Nephron (organoid): Measurements from ENCODE around the gene SLC9A9.

Experiments
- H3K27ac Mint-ChIP-seq, 3 experiments: 2 replicates each; pipeline ENCODE4 v1.8.0; 2020; ENCODE audit warnings: mixed read lengths in 3 of 3, mild to moderate bottlenecking in 2 of 3, moderate library complexity in 1 of 3
- H3K27me3 Mint-ChIP-seq: 2 replicates; pipeline ENCODE4 v1.8.0; 2021; ENCODE audit warnings: low read depth, mild to moderate bottlenecking, moderate library complexity, mixed read lengths
- H3K36me3 Mint-ChIP-seq: 2 replicates; pipeline ENCODE4 v1.8.0; 2020; ENCODE audit warnings: low read depth, mixed read lengths
- H3K4me1 Mint-ChIP-seq: 2 replicates; pipeline ENCODE4 v1.8.0; 2020; ENCODE audit warnings: mixed read lengths
- H3K4me3 Mint-ChIP-seq, 3 experiments: 2 replicates each; pipeline ENCODE4 v1.8.0; 2020; ENCODE audit warnings: mild to moderate bottlenecking in 3 of 3, mixed read lengths in 3 of 3, moderate library complexity in 2 of 3
- H3K9me3 Mint-ChIP-seq: 2 replicates; pipeline ENCODE4 v1.8.0; 2020; ENCODE audit warnings: mixed read lengths
- TF ChIP-seq, protein P1 (sequence below), 3 experiments: fragments of 200-600 bp; sonication (generic); IDR thresholded peaks; one replicate each; pipeline ENCODE4 v1.5.0; 2021; ENCODE audit warnings: antibody characterized with exemption in 3 of 3; ENCODE audit not compliant: unreplicated experiment in 3 of 3

SLC9A9 gene

DNA sequence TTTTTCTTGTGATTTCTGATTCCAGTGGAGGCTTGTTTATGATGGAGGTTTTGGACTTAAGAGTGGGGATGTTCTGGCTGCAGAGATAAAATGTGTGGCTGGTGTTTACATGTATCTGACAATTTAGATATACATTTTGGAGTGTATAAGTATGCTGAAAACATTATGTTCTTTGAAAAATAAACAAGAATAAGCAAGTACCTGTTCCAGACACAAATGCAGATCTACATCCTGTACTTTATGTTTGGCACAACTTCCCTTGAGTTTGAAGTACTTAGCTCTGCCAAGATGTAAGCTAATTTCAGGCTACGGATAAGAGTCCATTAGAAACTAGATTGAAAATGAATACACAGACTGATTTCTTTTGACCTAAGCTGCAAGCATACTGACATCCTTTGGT lies 451.5 kb downstream of the SLC9A9 start:
- Mint-ChIP-seq H3K36me3 (peaks cover 11% of the 10 kb centered on the region), H3K4me1 (peaks cover 8% of the 10 kb centered on the region), H3K27ac (peak overlapping the region in 1 of 3 experiments; percentile 31), H3K4me3 (no peak overlapping the region), H3K27me3 (no peaks in the 10 kb centered on the region), H3K9me3 (peaks cover 27% of the 10 kb centered on the region)
- TF ChIP-seq, protein P1, sequence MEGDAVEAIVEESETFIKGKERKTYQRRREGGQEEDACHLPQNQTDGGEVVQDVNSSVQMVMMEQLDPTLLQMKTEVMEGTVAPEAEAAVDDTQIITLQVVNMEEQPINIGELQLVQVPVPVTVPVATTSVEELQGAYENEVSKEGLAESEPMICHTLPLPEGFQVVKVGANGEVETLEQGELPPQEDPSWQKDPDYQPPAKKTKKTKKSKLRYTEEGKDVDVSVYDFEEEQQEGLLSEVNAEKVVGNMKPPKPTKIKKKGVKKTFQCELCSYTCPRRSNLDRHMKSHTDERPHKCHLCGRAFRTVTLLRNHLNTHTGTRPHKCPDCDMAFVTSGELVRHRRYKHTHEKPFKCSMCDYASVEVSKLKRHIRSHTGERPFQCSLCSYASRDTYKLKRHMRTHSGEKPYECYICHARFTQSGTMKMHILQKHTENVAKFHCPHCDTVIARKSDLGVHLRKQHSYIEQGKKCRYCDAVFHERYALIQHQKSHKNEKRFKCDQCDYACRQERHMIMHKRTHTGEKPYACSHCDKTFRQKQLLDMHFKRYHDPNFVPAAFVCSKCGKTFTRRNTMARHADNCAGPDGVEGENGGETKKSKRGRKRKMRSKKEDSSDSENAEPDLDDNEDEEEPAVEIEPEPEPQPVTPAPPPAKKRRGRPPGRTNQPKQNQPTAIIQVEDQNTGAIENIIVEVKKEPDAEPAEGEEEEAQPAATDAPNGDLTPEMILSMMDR (IDR thresholded peaks at IDR 0.05; ENCODE audit: unreplicated experiment in 3 of 3), result no peak

DNA sequence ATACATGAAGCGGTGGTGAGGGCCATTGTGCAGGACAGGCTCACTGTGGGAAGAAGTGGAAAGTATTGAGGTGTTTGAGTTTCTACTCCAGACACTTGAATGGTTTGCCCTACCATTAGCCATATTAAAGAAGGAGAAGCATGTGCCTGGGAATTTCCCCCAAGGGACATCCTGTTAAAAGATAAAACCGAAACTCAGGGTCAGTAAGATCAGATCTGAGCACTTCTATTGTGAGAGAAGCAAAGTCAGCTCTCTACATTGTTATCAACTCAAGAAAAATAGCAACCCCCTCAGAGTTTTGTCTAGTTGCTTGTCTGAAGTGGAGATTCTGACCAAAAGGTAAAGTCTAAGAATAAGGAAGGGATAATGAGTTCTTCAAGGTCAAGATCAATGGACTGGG lies 458.9 kb downstream of the SLC9A9 start:
- no peak overlapping the region for H3K4me3 Mint-ChIP-seq
- H3K4me1 Mint-ChIP-seq, result no peaks in the 10 kb centered on the region
- TF ChIP-seq, protein P1 (IDR thresholded peaks at IDR 0.05; ENCODE audit: unreplicated experiment in 3 of 3), result no peak
- no peaks in the 10 kb centered on the region for H3K27me3 Mint-ChIP-seq
- peaks cover 12% of the 10 kb centered on the region for H3K36me3 Mint-ChIP-seq
- H3K9me3 Mint-ChIP-seq, result peaks cover 26% of the 10 kb centered on the region
- H3K27ac Mint-ChIP-seq, result no peak overlapping the region

DNA sequence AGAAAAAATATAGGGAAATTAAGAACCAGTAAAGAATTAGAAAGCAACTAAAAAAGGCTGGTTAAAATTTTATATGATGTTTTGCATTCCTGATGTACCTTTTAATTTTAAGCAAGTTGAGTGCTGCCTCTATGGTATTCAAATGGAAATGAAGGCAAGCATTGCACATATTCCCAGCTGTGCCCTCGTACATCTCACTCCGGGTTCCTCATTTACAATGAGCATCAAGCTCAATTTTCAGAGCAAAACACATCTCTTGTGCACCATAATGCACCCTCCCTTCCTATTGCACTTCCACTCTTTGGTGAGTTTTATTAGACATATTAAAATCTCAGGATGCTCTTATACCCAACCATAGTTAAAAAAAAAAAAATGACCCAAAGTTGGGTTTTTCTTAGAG lies 460.8 kb downstream of the SLC9A9 start:
- Mint-ChIP-seq H3K36me3 (peaks cover 5% of the 10 kb centered on the region), H3K4me1 (no peaks in the 10 kb centered on the region), H3K27ac (no peak overlapping the region), H3K4me3 (no peak overlapping the region), H3K27me3 (no peaks in the 10 kb centered on the region), H3K9me3 (peaks cover 14% of the 10 kb centered on the region)
- TF ChIP-seq, protein P1 (IDR thresholded peaks at IDR 0.05; ENCODE audit: unreplicated experiment in 3 of 3), result no peak

DNA sequence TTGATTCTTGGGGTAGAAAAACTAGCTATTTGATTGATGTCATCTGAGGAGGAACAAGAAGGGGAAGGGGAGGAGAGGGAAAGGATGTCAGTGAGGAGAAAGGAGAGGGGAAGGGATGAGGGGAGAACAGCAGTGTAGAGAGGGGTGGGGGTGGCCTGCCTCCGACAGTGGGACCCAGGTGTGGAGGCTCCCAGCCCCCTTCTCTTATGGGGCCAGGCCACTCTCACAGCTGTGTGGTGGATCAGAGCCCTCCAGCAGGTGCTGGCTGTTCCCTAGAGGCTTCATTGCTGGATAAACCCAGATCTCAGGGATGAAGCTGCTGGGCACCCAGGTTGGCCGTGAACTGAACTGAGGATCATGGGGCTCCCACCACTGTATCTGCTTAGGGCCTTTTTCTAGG lies 464.2 kb downstream of the SLC9A9 start:
- Mint-ChIP-seq H3K4me3 (no peak overlapping the region), H3K36me3 (peaks cover 4% of the 10 kb centered on the region), H3K9me3 (peaks cover 2% of the 10 kb centered on the region), H3K4me1 (no peaks in the 10 kb centered on the region), H3K27ac (no peak overlapping the region), H3K27me3 (no peaks in the 10 kb centered on the region)
- TF ChIP-seq, protein P1 (IDR thresholded peaks at IDR 0.05; ENCODE audit: unreplicated experiment in 3 of 3), result no peak

DNA sequence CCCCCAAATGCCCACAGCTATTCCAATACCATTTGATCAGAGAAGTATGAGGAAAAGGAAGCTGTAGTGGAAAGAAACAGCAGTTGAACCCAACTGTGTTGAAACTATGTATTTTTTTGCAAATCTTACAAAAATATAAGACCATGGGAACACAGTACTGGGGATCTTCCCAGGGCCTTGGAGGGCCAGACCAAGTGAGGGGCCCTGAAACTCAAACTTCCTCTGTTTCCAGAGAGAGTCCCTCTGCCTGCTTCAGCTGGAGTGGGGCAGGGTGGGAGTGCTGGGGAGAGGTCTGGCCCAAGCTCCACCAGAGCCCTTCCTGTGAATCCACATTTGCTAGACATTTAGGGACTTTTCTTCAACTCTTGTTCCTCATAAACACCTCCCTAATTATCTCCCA lies 464.8 kb downstream of the SLC9A9 start:
- no peak overlapping the region for H3K27ac Mint-ChIP-seq
- H3K36me3 Mint-ChIP-seq, result peaks cover 4% of the 10 kb centered on the region
- H3K9me3 Mint-ChIP-seq, result peaks cover 2% of the 10 kb centered on the region
- no peak overlapping the region for H3K4me3 Mint-ChIP-seq
- H3K4me1 Mint-ChIP-seq, result no peaks in the 10 kb centered on the region
- TF ChIP-seq, protein P1 (IDR thresholded peaks at IDR 0.05; ENCODE audit: unreplicated experiment in 3 of 3), result no peak
- no peaks in the 10 kb centered on the region for H3K27me3 Mint-ChIP-seq

DNA sequence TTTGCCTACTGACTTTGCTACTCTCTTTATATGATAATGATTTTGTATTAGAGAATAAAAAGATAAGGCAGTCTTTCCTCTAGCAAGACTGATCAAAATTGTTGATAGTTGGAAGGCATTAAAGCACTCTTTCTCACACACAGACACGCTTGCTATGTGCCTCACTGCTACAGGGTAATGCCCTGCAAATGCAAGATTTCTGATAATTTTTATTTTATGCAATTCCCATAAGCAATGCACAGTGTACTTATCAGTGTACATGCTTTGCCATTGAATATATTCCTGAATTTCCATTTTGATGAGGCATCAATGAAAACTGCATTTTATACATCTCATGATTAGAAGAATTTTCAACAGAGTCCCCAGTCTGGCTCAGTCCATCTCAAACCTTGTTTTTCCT lies 465.5 kb downstream of the SLC9A9 start:
- H3K27ac Mint-ChIP-seq, result no peak overlapping the region
- H3K4me3 Mint-ChIP-seq, result no peak overlapping the region
- H3K4me1 Mint-ChIP-seq, result no peaks in the 10 kb centered on the region
- peaks cover 2% of the 10 kb centered on the region for H3K9me3 Mint-ChIP-seq
- TF ChIP-seq, protein P1 (IDR thresholded peaks at IDR 0.05; ENCODE audit: unreplicated experiment in 3 of 3), result no peak
- peaks cover 4% of the 10 kb centered on the region for H3K36me3 Mint-ChIP-seq
- no peaks in the 10 kb centered on the region for H3K27me3 Mint-ChIP-seq
